GM12891 (cell line): ENCODE measurements around the gene S100A6.

ENCODE experiments used
- PAX5 ChIP-seq: IDR thresholded peaks from 2 replicates; pipeline ENCODE4 v1.6.1; 2011; ENCODE audit warnings: low read length, moderate library complexity, mild to moderate bottlenecking; ENCODE audit not compliant: insufficient read depth, severe bottlenecking
- POLR2A ChIP-seq: IDR thresholded peaks from 2 replicates; pipeline ENCODE4 v1.6.1; 2011; ENCODE audit warnings: low read depth, low read length, control low read depth
- POLR2AphosphoS5 ChIP-seq: IDR thresholded peaks from 2 replicates; pipeline ENCODE4 v1.6.1; 2011; ENCODE audit warnings: low read depth, low read length, control low read depth
- POU2F2 ChIP-seq: IDR thresholded peaks from 2 replicates; pipeline ENCODE4 v1.6.1; 2011; ENCODE audit warnings: low read depth, mild to moderate bottlenecking, control low read depth, low read length, moderate library complexity
- TAF1 ChIP-seq: IDR thresholded peaks from 2 replicates; pipeline ENCODE4 v1.6.1; 2011; ENCODE audit warnings: low read depth, low read length, control low read depth

DNA sequence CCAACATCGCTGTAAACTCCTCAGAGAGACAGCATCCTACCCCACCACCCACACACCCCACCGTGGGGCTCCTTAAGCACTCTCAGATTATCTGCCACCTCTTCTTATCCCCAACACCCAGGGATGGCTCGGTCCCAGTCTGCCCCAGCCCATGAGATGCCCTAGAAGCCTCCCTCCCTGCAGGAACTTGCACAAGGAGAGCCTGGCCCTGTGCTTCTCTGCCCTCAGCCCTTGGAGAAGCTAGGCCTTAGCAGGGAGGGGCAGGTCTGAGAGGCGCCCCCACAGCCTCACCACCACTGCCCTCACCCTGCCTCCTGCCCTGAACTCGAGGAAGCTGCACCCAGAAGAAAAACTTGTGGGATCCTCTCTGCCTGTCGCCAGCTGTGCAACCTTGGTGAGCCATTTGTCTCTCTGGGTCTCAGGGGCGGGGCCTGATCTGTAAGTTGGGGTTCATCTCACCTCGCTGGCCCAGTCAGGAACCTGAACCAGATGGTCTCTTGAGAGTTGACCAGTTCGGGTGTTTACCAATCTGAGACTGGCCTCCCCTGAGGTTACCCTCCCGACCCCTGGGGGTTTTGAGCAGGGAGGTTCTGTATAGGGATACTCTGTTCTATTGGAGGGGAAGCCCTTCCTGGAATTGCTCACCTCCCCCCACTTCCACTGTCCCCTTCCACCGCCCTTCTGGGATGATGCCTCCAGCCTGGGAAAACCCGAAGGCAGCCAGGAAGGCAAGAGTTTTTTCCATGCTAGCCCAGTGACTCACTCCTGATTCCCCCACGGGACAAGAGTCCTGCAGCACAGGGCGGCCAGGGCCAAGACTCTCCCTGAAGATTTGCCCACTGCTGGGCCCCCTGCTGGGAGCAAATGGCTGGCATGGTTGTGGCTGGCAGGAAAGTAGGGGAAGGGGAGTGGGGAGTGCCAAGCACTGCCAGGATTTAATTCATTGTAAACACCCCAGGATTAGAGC is 13.2 kb upstream of the S100A6 start, which contains the start of gene S100A3:
- no peak for TF ChIP-seq POLR2A
- TF ChIP-seq POLR2AphosphoS5: no peak
- no peak for TF ChIP-seq POU2F2
- no peak for TF ChIP-seq TAF1
- TF ChIP-seq PAX5: no peak
